ENCODE data around the gene COL4A3. TPM values are rescaled to one million over a fixed set of nuclear protein-coding genes. Genes with fewer than 3 reads are reported as not detected.

COL4A3 gene
- polyA plus RNA-seq, 3 donors: 0.03 TPM; not detected in 2

GRCh38 chr2:227280895-227281294, 116.5 kb downstream of the COL4A3 start:
- Mint-ChIP-seq H3K4me1 (no peaks in the 10 kb centered on the region), H3K4me3 (no peak overlapping the region), H3K9me3 (peaks cover 0 to 5% (median 2%) of the 10 kb centered on the region in 7 donors), H3K27ac (no peak overlapping the region), H3K36me3 (no peaks in the 10 kb centered on the region), H3K27me3 (ENCODE audit: low read depth in 3 of 3) (peaks cover 1 to 4% (median 3%) of the 10 kb centered on the region in 3 donors)
- Histone ChIP-seq H3K4me2 (replicated peaks; ENCODE audit: extremely low read depth, low read length, poor library complexity, severe bottlenecking) (no peak overlapping the region), H3K4me3 (replicated peaks in 1 of 3; ENCODE audit: low read depth in 2 of 3, low read length in 3 of 3) (no peak overlapping the region), H2AFZ (ENCODE audit: insufficient read depth, low read depth, low read length, poor library complexity, severe bottlenecking) (no peak overlapping the region), H3K9me3 (replicated peaks in 1 of 2; ENCODE audit: control insufficient read depth in 1 of 2, insufficient read depth in 1 of 2, low read length in 2 of 2) (no peaks in the 10 kb centered on the region), H4K20me1 (ENCODE audit: insufficient read depth, low read length) (no peaks in the 10 kb centered on the region), H3K36me3 (replicated peaks in 1 of 2; ENCODE audit: control insufficient read depth in 1 of 2, insufficient read depth in 2 of 2, low read length in 2 of 2) (no peaks in the 10 kb centered on the region), H3K9ac (ENCODE audit: insufficient read depth, low read length, poor library complexity, severe bottlenecking) (no peak overlapping the region), H3K27me3 (ENCODE audit: control insufficient read depth in 2 of 2, insufficient read depth in 2 of 2, low read length in 2 of 2) (no peaks in the 10 kb centered on the region), H3K27ac (ENCODE audit: low read depth in 1 of 2, low read length in 2 of 2) (no peak overlapping the region), H3K4me1 (ENCODE audit: control insufficient read depth in 1 of 2, insufficient read depth in 2 of 2, low read length in 2 of 2) (no peaks in the 10 kb centered on the region), H3K79me2 (ENCODE audit: insufficient read depth, low read length) (no peaks in the 10 kb centered on the region)
- DNase-seq: no peak
- no peak for TF ChIP-seq CTCF (IDR thresholded peaks at IDR 0.05)
- intact Hi-C loops (cut with micrococcal nuclease): no loop called here

GRCh38 chr2:227285741-227286236, 121.4 kb downstream of the COL4A3 start:
- intact Hi-C loops (cut with micrococcal nuclease): no loop called here
- Histone ChIP-seq H3K4me3 (replicated peaks in 1 of 3; ENCODE audit: low read depth in 2 of 3, low read length in 3 of 3) (no peak overlapping the region), H3K27ac (ENCODE audit: low read depth in 1 of 2, low read length in 2 of 2) (no peak overlapping the region), H4K20me1 (ENCODE audit: insufficient read depth, low read length) (no peaks in the 10 kb centered on the region), H3K4me2 (replicated peaks; ENCODE audit: extremely low read depth, low read length, poor library complexity, severe bottlenecking) (no peak overlapping the region), H2AFZ (ENCODE audit: insufficient read depth, low read depth, low read length, poor library complexity, severe bottlenecking) (no peak overlapping the region), H3K79me2 (ENCODE audit: insufficient read depth, low read length) (no peaks in the 10 kb centered on the region), H3K36me3 (replicated peaks in 1 of 2; ENCODE audit: control insufficient read depth in 1 of 2, insufficient read depth in 2 of 2, low read length in 2 of 2) (no peaks in the 10 kb centered on the region), H3K9me3 (replicated peaks in 1 of 2; ENCODE audit: control insufficient read depth in 1 of 2, insufficient read depth in 1 of 2, low read length in 2 of 2) (no peaks in the 10 kb centered on the region), H3K9ac (ENCODE audit: insufficient read depth, low read length, poor library complexity, severe bottlenecking) (no peak overlapping the region), H3K27me3 (ENCODE audit: control insufficient read depth in 2 of 2, insufficient read depth in 2 of 2, low read length in 2 of 2) (no peaks in the 10 kb centered on the region), H3K4me1 (ENCODE audit: control insufficient read depth in 1 of 2, insufficient read depth in 2 of 2, low read length in 2 of 2) (no peaks in the 10 kb centered on the region)
- Mint-ChIP-seq H3K4me3 (no peak overlapping the region), H3K27ac (no peak overlapping the region), H3K9me3 (peaks cover 0 to 4% (median 2%) of the 10 kb centered on the region in 7 donors), H3K27me3 (ENCODE audit: low read depth in 3 of 3) (peaks cover 0 to 7% (median 3%) of the 10 kb centered on the region in 3 donors), H3K36me3 (no peaks in the 10 kb centered on the region), H3K4me1 (no peaks in the 10 kb centered on the region)
- no peak for TF ChIP-seq CTCF (IDR thresholded peaks at IDR 0.05)
- no peak for DNase-seq
- 100% methylated on average over 1 of the region's 6 CpGs for WGBS (ENCODE audit: insufficient coverage)
